ENCODE measurements around the gene PDLIM5.

Gene PDLIM5

DNA sequence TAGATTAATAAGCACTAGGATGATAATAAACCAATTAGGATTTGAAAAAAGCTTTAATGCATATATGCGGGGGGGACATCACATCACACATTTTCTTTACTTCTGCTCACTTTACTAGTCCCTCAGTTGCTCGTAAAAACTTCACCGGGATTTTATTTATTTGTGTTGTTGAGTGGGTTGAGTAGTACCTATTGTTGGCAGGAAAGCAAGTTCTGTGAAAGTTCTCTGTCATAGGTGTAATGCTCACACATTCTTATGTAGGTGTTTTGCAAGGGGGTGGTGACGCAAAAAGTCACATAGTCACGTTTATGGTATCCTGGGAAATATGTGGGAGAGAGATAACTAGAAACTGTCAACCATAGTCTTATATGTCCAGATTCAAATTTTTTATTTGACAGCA, 65.3 kb downstream of the PDLIM5 start:
- DNase-seq (ENCODE audit: low read depth), result no peak
- TF ChIP-seq, protein P1, sequence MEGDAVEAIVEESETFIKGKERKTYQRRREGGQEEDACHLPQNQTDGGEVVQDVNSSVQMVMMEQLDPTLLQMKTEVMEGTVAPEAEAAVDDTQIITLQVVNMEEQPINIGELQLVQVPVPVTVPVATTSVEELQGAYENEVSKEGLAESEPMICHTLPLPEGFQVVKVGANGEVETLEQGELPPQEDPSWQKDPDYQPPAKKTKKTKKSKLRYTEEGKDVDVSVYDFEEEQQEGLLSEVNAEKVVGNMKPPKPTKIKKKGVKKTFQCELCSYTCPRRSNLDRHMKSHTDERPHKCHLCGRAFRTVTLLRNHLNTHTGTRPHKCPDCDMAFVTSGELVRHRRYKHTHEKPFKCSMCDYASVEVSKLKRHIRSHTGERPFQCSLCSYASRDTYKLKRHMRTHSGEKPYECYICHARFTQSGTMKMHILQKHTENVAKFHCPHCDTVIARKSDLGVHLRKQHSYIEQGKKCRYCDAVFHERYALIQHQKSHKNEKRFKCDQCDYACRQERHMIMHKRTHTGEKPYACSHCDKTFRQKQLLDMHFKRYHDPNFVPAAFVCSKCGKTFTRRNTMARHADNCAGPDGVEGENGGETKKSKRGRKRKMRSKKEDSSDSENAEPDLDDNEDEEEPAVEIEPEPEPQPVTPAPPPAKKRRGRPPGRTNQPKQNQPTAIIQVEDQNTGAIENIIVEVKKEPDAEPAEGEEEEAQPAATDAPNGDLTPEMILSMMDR (IDR thresholded peaks at IDR 0.05; ENCODE audit: low read depth, low read length, missing control alignments), result no peak
- no peak overlapping the region for H3K4me3 ChIP-seq (ENCODE audit: low read depth, low read length)
- in situ Hi-C loops (cut with HindIII; ENCODE audit: low sequenced_read_pairs), result no loop called here

DNA sequence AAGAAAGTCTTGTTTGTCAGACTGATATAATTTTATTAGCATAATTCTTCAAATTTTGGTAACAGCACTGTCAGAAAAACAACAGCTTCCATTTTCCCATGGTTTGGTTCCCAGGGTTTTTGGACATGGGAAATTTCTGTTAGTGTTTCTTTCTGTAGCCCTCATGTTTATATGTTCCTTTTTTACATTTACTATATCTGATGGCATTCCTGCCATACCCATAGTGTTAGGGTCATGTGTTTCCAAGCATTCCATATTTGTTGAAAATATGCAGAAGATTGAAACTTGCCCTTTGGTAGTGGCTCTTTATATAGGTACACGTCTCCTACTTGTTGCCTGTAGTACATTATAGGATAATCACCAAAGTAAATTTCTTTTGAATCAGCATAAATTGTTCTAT, 65.8 kb downstream of the PDLIM5 start:
- no peak for DNase-seq (ENCODE audit: low read depth)
- in situ Hi-C loops (cut with HindIII; ENCODE audit: low sequenced_read_pairs), result no loop called here
- TF ChIP-seq, protein P1 (IDR thresholded peaks at IDR 0.05; ENCODE audit: low read depth, low read length, missing control alignments), result no peak
- H3K4me3 ChIP-seq (ENCODE audit: low read depth, low read length), result no peak overlapping the region

DNA sequence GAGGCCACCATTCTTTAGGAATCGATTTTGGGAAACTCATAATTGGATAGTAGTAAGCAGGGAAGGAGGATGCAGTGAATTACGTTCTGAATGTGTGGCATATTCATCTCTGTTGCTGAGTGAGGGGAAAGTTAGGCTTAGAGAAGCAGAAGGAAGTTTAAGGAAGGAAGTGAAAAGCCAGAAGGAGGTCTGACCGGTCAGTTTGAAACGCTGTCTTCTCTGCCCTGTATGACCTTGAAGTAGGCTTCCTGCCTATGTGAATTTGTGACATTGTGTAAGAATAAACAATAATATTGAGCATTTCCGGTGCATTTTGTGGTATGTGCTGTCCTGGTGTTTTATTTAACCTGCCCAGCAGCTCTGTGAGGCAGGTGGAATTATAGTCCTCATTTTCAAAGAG, 67.3 kb downstream of the PDLIM5 start:
- no peak overlapping the region for H3K4me3 ChIP-seq (ENCODE audit: low read depth, low read length)
- in situ Hi-C loops (cut with HindIII; ENCODE audit: low sequenced_read_pairs), result no loop called here
- TF ChIP-seq, protein P1 (IDR thresholded peaks at IDR 0.05; ENCODE audit: low read depth, low read length, missing control alignments), result no peak
- DNase-seq (ENCODE audit: low read depth), result no peak

DNA sequence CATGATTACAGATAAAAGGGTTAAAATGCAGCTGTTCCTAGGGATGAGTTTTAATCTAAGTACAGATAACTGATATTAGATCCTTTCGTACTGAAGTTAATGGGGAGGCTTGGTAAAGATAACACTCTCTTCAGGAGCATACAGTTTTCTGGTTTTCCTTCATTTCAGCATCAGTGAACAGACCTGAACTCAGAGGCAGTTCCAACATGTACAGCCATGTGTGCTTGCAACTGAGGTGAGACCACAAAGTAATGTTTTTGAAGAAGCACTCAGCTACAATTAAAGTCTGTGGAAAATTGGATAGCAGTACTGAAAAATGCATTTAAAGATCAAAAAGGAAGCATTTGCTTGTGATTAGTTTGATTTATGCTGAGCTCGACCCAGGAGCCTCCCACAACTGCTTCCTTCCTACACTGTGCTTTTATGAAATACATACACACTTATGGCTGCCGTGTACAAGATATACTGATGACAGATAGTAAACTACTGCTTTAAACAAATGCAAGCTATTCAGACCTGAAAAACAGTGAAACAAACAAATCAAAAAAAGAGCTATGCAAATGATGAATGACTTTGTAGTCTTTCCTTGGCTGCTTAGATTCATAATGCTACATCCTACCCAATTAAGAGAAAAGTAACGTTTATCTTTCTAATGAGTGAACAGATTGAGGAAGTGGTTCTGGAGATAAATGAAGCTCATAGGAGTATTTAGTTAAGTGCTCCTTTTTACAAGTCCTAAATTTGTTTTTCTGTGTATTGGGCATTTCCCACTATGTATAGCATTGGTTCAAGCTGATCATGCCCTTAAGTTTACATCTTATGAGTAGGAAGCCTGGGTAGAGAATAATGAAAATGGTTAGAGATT, 68.4 kb downstream of the PDLIM5 start:
- in situ Hi-C loops (cut with HindIII; ENCODE audit: low sequenced_read_pairs), result no loop called here
- DNase-seq (ENCODE audit: low read depth), result no peak
- H3K4me3 ChIP-seq (ENCODE audit: low read depth, low read length), result no peak overlapping the region
- TF ChIP-seq, protein P1 (IDR thresholded peaks at IDR 0.05; ENCODE audit: low read depth, low read length, missing control alignments), result no peak

DNA sequence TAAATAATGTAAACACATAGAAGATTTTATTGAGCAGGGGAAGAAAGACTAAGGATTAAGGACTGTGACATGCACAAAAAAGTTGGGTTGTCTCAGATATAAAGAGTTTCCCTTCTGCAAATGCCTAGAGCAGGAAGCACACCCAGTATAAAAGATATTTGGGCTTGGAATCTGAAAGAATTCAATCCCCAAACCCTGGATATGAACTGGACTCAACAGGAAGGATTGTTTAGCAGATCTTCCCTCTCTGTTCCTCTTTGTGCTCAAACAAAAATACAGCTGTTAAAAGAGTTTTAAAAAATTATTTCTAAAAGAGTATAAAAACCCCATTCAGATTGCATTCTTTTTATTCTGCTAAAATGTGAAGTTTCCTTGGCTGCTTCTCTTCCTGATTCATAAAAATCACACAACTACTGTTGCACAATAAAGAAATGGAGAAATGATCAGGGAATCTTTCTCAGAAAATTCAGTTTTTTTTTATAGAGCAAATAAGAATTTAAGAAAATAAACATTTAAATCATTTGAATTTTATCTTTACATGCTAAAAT, 71.4 kb downstream of the PDLIM5 start:
- in situ Hi-C loops (cut with HindIII; ENCODE audit: low sequenced_read_pairs), result no loop called here
- DNase-seq (ENCODE audit: low read depth), result no peak
- H3K4me3 ChIP-seq (ENCODE audit: low read depth, low read length), result no peak overlapping the region
- TF ChIP-seq, protein P1 (IDR thresholded peaks at IDR 0.05; ENCODE audit: low read depth, low read length, missing control alignments), result no peak

DNA sequence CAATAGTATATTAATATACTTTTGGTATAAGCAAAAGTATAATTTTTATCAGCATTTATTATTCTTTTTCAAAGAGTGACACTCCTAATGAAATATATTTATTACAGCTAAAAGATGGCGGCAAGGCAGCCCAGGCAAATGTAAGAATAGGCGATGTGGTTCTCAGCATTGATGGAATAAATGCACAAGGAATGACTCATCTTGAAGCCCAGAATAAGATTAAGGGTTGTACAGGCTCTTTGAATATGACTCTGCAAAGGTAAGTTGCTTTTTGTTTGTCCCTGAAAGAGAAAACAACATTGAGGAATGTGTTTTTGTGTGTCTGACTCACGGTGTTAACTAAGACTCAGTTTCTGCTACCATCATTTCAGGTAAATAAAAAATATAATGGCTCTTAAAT, 71.9 kb downstream of the PDLIM5 start:
- no peak for DNase-seq (ENCODE audit: low read depth)
- in situ Hi-C loops (cut with HindIII; ENCODE audit: low sequenced_read_pairs), result no loop called here
- H3K4me3 ChIP-seq (ENCODE audit: low read depth, low read length), result no peak overlapping the region
- TF ChIP-seq, protein P1 (IDR thresholded peaks at IDR 0.05; ENCODE audit: low read depth, low read length, missing control alignments), result no peak
